Mesenchymal stem cell (in vitro differentiated cells and primary cell): ENCODE measurements around the gene PARD3.
"Not testable (repeated sequence)": the region's sequence is repeated elsewhere in the genome, so short reads cannot be mapped to it uniquely, and the experiment has no call there.

Experiments used
- DNase-seq: peaks from one replicate; pipeline ENCODE4 v3.0.0-alpha.2; 2013
- H2AFZ ChIP-seq: one replicate; pipeline ENCODE4 v1.6.1; 2013; ENCODE audit warnings: low read depth, mild to moderate bottlenecking, control low read depth, inconsistent platforms, low read length, moderate library complexity
- H2AK5ac ChIP-seq: 2 replicates; pipeline ENCODE4 v1.6.1; 2013; ENCODE audit warnings: low read length, moderate library complexity, mild to moderate bottlenecking, inconsistent platforms; ENCODE audit not compliant: severe bottlenecking
- H2BK120ac ChIP-seq: one replicate; pipeline ENCODE4 v1.6.1; 2013; ENCODE audit warnings: low read depth, mild to moderate bottlenecking, inconsistent platforms, low read length, moderate library complexity
- H2BK12ac ChIP-seq, 2 experiments: one replicate each; pipeline ENCODE4 v1.6.1; 2013; ENCODE audit warnings: inconsistent platforms in 2 of 2, low read length in 2 of 2, mild to moderate bottlenecking in 2 of 2, moderate library complexity in 2 of 2, control low read depth in 1 of 2
- H2BK15ac ChIP-seq: one replicate; pipeline ENCODE4 v1.6.1; 2013; ENCODE audit warnings: mild to moderate bottlenecking, low read depth, inconsistent platforms; ENCODE audit not compliant: poor library complexity, severe bottlenecking
- H2BK5ac ChIP-seq: 2 replicates; pipeline ENCODE4 v1.6.1; 2013; ENCODE audit warnings: low read depth, mild to moderate bottlenecking, low read length, control low read depth, inconsistent platforms; ENCODE audit not compliant: poor library complexity, severe bottlenecking
- H3K14ac ChIP-seq, 2 experiments: one replicate each; pipeline ENCODE4 v1.6.1; 2013; ENCODE audit warnings: inconsistent platforms in 2 of 2, low read length in 2 of 2, control low read depth in 1 of 2, mild to moderate bottlenecking in 1 of 2, moderate library complexity in 1 of 2
- H3K18ac ChIP-seq, 2 experiments: one replicate each; pipeline ENCODE4 v1.6.1; 2013; ENCODE audit warnings: inconsistent platforms in 2 of 2, low read length in 2 of 2, control low read depth in 1 of 2, low read depth in 1 of 2, mild to moderate bottlenecking in 1 of 2
- H3K23ac ChIP-seq, 2 experiments: one replicate each; pipeline ENCODE4 v1.6.1; 2013; ENCODE audit warnings: inconsistent platforms in 2 of 2, low read length in 2 of 2, mild to moderate bottlenecking in 2 of 2, moderate library complexity in 2 of 2, control low read depth in 1 of 2
- H3K27ac ChIP-seq: 2 replicates; pipeline ENCODE4 v1.5.1; 2013; ENCODE audit warnings: mild to moderate bottlenecking, moderate library complexity, low read length, control low read depth, inconsistent platforms; ENCODE audit not compliant: poor library complexity, severe bottlenecking
- H3K27me3 ChIP-seq, 2 experiments: 2 replicates each; pipeline versions ENCODE4 v1.6.1 to v1.7.0; 2013; ENCODE audit warnings: low read length in 2 of 2, mild to moderate bottlenecking in 2 of 2, moderate library complexity in 2 of 2, control low read depth in 1 of 2, inconsistent platforms in 1 of 2; ENCODE audit not compliant: control insufficient read depth in 1 of 2, insufficient read depth in 1 of 2
- H3K36me3 ChIP-seq, 2 experiments: 2 replicates each; pipeline versions ENCODE4 v1.6.1 to v1.7.0; 2013; ENCODE audit warnings: low read length in 2 of 2, control low read depth in 1 of 2, inconsistent platforms in 1 of 2, low read depth in 1 of 2, mild to moderate bottlenecking in 1 of 2; ENCODE audit not compliant: insufficient read depth in 2 of 2, control insufficient read depth in 1 of 2
- H3K4ac ChIP-seq, 2 experiments: one replicate each; pipeline ENCODE4 v1.6.1; 2013; ENCODE audit warnings: inconsistent platforms in 2 of 2, low read length in 2 of 2, mild to moderate bottlenecking in 2 of 2, moderate library complexity in 2 of 2, control low read depth in 1 of 2, low read depth in 1 of 2
- H3K4me1 ChIP-seq: 2 replicates; pipeline ENCODE4 v1.6.1; 2013; ENCODE audit warnings: low read depth, low read length, control low read depth; ENCODE audit not compliant: control insufficient read depth, insufficient read depth
- H3K4me2 ChIP-seq: 2 replicates; pipeline ENCODE4 v1.6.1; 2013; ENCODE audit warnings: low read length, mild to moderate bottlenecking, inconsistent platforms; ENCODE audit not compliant: poor library complexity, severe bottlenecking
- H3K4me3 ChIP-seq, 2 experiments: 2 replicates each; pipeline versions ENCODE4 v1.5.1 to v1.7.0; 2013; ENCODE audit warnings: low read length in 2 of 2, mild to moderate bottlenecking in 2 of 2, control low read depth in 1 of 2, low read depth in 1 of 2; ENCODE audit not compliant: insufficient read depth in 1 of 2
- H3K79me1 ChIP-seq: replicated peaks from 2 replicates; pipeline ENCODE4 v1.6.1; 2013; ENCODE audit warnings: mild to moderate bottlenecking, control low read depth, low read length, inconsistent platforms; ENCODE audit not compliant: poor library complexity, severe bottlenecking
- H3K9ac ChIP-seq: 2 replicates; pipeline ENCODE4 v1.7.0; 2013; ENCODE audit warnings: mild to moderate bottlenecking, low read length, moderate library complexity
- H3K9me3 ChIP-seq: 2 replicates; pipeline ENCODE4 v1.7.0; 2013; ENCODE audit warnings: mild to moderate bottlenecking, low read length; ENCODE audit not compliant: control insufficient read depth
- H4K8ac ChIP-seq: one replicate; pipeline ENCODE4 v1.6.1; 2013; ENCODE audit warnings: inconsistent platforms, mild to moderate bottlenecking, low read length, moderate library complexity
- H4K91ac ChIP-seq: one replicate; pipeline ENCODE4 v1.6.1; 2013; ENCODE audit warnings: mild to moderate bottlenecking, low read length, inconsistent platforms
- WGBS: methylation state at CpG from one replicate; pipeline ENCODE4 v1.1.7; 2013; ENCODE audit warnings: mixed read lengths; 5-methylcytosine and 5-hydroxymethylcytosine counted together

The PARD3 gene

GRCh38 chr10:34844448-34844847 lies 29.4 kb upstream of the PARD3 start:
- Histone ChIP-seq H4K8ac (no peak overlapping the region), H2BK15ac (no peak overlapping the region), H3K4ac (no peak overlapping the region), H3K9ac (no peak overlapping the region), H3K36me3 (no peaks in the 10 kb centered on the region), H3K18ac (no peak overlapping the region), H3K14ac (no peak overlapping the region), H2AK5ac (no peak overlapping the region), H2AFZ (no peak overlapping the region), H3K4me1 (no peaks in the 10 kb centered on the region), H2BK5ac (no peak overlapping the region), H3K4me3 (no peak overlapping the region), H3K27ac (no peak overlapping the region), H3K79me1 (no peaks in the 10 kb centered on the region), H3K23ac (no peak overlapping the region), H4K91ac (no peak overlapping the region), H2BK12ac (no peak overlapping the region), H2BK120ac (no peak overlapping the region), H3K9me3 (no peaks in the 10 kb centered on the region), H3K27me3 (no peaks in the 10 kb centered on the region), H3K4me2 (no peak overlapping the region)
- DNase-seq: no peak
- 83% methylated on average over 4 of the region's 4 CpGs for WGBS

DNA sequence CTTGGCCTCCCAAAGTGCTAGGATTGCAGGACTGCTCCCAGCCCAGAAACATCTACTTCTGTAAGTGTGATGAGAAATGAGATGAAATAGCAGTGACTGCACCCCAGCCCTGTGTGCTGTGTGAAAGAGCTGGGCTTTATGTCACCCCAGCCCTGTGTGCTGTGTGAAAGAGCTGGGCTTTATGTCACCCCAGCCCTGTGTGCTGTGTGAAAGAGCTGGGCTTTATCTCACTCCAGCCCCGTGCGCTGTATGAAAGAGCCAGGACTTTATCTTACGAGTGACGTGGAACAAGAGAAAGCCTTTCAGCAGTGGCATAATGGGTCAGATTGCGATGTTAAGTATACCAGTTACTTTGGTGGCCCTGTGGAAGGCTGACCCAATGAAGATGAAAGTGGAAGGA lies 28.4 kb upstream of the PARD3 start:
- H3K4ac ChIP-seq, H2BK120ac ChIP-seq, H3K23ac ChIP-seq, H3K4me3 ChIP-seq, H3K27me3 ChIP-seq, H4K91ac ChIP-seq, H2AK5ac ChIP-seq, H2BK15ac ChIP-seq, H3K18ac ChIP-seq, H4K8ac ChIP-seq, H3K27ac ChIP-seq, H3K79me1 ChIP-seq, H2BK5ac ChIP-seq, DNase-seq, H2AFZ ChIP-seq, H3K4me1 ChIP-seq, H3K14ac ChIP-seq, H3K36me3 ChIP-seq, H3K9ac ChIP-seq, H2BK12ac ChIP-seq, H3K9me3 ChIP-seq, H3K4me2 ChIP-seq: not testable (repeated sequence)
- WGBS: 93% methylated on average over 5 of the region's 5 CpGs

DNA sequence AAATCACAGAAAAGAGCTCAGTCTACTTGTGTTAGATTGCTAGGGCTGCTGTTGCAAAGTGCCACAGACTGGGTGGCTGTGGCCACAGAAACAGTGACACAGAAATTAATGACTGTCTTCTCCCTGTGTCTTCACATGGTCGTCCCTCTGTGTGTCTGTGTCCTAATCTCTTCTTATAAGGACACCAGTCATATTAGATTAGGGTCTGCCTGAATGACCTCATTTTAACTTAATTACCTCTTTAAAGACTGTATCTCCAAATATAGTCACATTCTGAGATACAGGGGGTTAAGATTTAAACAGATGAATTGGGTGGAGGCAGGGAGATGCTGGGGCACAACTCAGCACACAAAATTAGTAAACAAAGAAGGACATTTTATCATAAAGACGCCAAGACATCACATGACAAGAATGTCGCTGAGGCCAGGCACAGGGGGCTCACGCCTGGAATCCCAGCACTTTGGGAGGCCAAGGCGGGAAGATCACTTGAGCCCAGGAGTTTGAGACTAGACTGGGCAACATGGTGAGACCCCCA lies 23.3 kb upstream of the PARD3 start:
- no peak overlapping the region for H3K14ac ChIP-seq
- no peak overlapping the region for H2BK120ac ChIP-seq
- no peak overlapping the region for H2BK15ac ChIP-seq

DNA sequence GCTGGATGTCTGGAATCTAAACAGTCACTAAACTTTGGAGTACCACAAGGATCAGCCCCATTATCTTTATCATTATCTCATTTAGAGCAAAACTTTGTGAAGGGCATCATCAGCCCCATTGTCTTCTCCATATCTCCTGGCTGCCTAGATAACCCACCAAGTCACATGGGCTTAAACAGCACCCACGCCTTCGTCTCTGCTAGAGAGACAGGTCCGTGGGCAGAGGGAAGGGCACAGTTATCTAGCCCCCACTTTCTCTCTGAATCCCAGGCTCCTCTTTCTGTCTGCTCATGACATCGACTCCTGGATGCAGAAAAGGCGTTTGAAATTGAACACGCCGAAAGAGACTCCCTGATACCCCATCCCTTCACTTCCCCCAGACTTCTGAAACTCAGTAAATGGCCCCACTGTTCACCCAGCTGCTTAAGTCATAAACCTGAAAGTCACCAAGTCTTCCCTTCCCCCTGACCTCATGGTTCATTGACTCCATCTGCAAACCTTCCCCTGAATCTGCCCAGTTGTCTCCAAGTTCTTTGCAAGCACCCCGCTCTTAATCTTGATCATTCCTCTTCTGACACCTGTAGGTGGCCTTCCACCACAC lies 20.9 kb upstream of the PARD3 start:
- H2AFZ ChIP-seq: no peak overlapping the region
- no peaks in the 10 kb centered on the region for H3K36me3 ChIP-seq
- H3K9me3 ChIP-seq: no peaks in the 10 kb centered on the region
- no peak overlapping the region for H4K91ac ChIP-seq
- H3K4me2 ChIP-seq: no peak overlapping the region
- no peak overlapping the region for H3K27ac ChIP-seq
- no peaks in the 10 kb centered on the region for H3K79me1 ChIP-seq
- H3K4me3 ChIP-seq: no peak overlapping the region
- H3K9ac ChIP-seq: no peak overlapping the region
- no peak overlapping the region for H2BK15ac ChIP-seq
- no peak overlapping the region for H2BK5ac ChIP-seq
- H2BK12ac ChIP-seq: no peak overlapping the region
- H2AK5ac ChIP-seq: no peak overlapping the region
- no peak overlapping the region for H3K4ac ChIP-seq
- DNase-seq: no peak
- no peak overlapping the region for H3K18ac ChIP-seq
- H4K8ac ChIP-seq: no peak overlapping the region
- no peak overlapping the region for H3K14ac ChIP-seq
- 94% methylated on average over 8 of the region's 8 CpGs for WGBS
- peaks cover 7% of the 10 kb centered on the region for H3K4me1 ChIP-seq
- H3K23ac ChIP-seq: no peak overlapping the region
- no peak overlapping the region for H2BK120ac ChIP-seq
- H3K27me3 ChIP-seq: peaks cover 0 to 16% of the 10 kb centered on the region in 2 experiments

More for the DNA sequence above, 23.3 kb upstream of the PARD3 start:
- Histone ChIP-seq H3K9ac (no peak overlapping the region), H4K91ac (no peak overlapping the region), H3K4me2 (no peak overlapping the region), H3K4me1 (peaks cover 4% of the 10 kb centered on the region), H3K4ac (no peak overlapping the region), H3K27ac (no peak overlapping the region), H2BK12ac (no peak overlapping the region), H3K4me3 (no peak overlapping the region), H2AFZ (no peak overlapping the region), H2BK5ac (no peak overlapping the region), H3K18ac (no peak overlapping the region), H3K9me3 (no peaks in the 10 kb centered on the region), H2AK5ac (no peak overlapping the region), H4K8ac (no peak overlapping the region), H3K23ac (no peak overlapping the region), H3K27me3 (peaks cover 0 to 10% of the 10 kb centered on the region in 2 experiments), H3K36me3 (no peaks in the 10 kb centered on the region), H3K79me1 (no peaks in the 10 kb centered on the region)
- WGBS: 83% methylated on average over 4 of the region's 5 CpGs
- DNase-seq: no peak
